Measurements from ENCODE around the gene CIC. TPM values are rescaled to one million over a fixed set of nuclear protein-coding genes. Genes with fewer than 3 reads are reported as not detected.
A peak's percentile ranks its signal among the peaks of the same experiment; 100 is the strongest.

The CIC gene
- total RNA-seq, 4 donors from 2014 or later: 40.5 to 72.8 (median 67.2) TPM

DNA sequence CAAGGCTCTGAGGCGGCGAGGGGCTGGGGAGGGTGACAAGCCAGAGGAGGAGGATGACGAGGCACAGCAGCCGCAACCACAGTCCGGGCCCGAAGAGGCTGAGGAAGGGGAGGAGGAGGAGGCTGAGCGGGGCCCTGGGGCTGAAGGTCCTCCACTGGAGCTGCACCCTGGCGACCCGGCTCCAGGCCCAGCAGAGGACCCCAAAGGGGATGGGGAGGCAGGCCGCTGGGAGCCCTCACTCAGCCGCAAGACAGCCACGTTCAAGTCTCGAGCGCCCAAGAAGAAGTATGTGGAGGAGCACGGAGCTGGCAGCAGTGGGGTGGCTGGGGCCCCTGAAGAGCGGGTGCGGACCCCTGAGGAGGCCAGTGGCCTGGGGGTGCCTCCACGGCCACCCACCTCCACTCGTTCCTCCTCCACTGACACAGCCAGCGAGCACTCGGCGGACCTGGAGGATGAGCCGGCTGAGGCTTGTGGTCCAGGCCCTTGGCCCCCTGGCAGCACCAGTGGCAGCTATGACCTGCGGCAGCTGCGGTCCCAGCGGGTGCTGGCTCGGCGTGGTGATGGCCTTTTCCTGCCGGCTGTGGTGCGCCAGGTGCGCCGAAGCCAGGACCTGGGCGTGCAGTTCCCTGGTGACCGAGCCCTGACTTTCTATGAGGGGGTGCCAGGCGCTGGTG, 2.9 kb downstream of the CIC start:
- H3K9me3 ChIP-seq: no peaks in the 10 kb centered on the region
- peak overlapping the region in 1 of 4 donors; percentile 99 for H3K27ac ChIP-seq
- no peak overlapping the region for H3K4me3 ChIP-seq
- TF ChIP-seq, protein P1, sequence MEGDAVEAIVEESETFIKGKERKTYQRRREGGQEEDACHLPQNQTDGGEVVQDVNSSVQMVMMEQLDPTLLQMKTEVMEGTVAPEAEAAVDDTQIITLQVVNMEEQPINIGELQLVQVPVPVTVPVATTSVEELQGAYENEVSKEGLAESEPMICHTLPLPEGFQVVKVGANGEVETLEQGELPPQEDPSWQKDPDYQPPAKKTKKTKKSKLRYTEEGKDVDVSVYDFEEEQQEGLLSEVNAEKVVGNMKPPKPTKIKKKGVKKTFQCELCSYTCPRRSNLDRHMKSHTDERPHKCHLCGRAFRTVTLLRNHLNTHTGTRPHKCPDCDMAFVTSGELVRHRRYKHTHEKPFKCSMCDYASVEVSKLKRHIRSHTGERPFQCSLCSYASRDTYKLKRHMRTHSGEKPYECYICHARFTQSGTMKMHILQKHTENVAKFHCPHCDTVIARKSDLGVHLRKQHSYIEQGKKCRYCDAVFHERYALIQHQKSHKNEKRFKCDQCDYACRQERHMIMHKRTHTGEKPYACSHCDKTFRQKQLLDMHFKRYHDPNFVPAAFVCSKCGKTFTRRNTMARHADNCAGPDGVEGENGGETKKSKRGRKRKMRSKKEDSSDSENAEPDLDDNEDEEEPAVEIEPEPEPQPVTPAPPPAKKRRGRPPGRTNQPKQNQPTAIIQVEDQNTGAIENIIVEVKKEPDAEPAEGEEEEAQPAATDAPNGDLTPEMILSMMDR (IDR thresholded peaks at IDR 0.05): no peak
- TF ChIP-seq POLR2A (IDR thresholded peaks at IDR 0.05): no peak
- H3K4me1 ChIP-seq: peaks cover 3 to 31% (median 19%) of the 10 kb centered on the region in 4 donors
- H3K27me3 ChIP-seq: no peaks in the 10 kb centered on the region
- no peak for DNase-seq
- peaks cover 0 to 37% (median 0%) of the 10 kb centered on the region in 3 donors for H3K36me3 ChIP-seq

DNA sequence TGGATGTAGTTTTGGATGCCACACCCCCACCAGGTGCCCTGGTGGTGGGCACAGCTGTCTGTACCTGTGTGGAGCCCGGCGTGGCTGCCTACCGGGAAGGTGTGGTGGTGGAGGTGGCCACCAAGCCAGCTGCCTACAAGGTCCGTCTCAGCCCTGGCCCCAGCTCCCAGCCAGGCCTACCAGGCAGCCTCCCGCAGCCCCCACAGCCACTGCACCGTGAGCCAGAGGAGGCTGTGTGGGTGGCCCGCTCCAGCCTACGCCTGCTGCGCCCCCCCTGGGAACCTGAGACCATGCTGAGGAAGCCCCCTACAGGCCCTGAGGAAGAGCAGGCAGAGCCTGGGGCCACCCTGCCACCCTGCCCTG, 3.5 kb downstream of the CIC start:
- Histone ChIP-seq H3K4me3 (no peak overlapping the region), H3K9me3 (no peaks in the 10 kb centered on the region), H3K36me3 (peaks cover 0 to 37% (median 0%) of the 10 kb centered on the region in 3 donors), H3K4me1 (peaks cover 3 to 35% (median 19%) of the 10 kb centered on the region in 4 donors), H3K27me3 (no peaks in the 10 kb centered on the region), H3K27ac (no peak overlapping the region)
- DNase-seq: no peak
- TF ChIP-seq POLR2A (IDR thresholded peaks at IDR 0.05): no peak
- TF ChIP-seq, protein P1 (IDR thresholded peaks at IDR 0.05): no peak

DNA sequence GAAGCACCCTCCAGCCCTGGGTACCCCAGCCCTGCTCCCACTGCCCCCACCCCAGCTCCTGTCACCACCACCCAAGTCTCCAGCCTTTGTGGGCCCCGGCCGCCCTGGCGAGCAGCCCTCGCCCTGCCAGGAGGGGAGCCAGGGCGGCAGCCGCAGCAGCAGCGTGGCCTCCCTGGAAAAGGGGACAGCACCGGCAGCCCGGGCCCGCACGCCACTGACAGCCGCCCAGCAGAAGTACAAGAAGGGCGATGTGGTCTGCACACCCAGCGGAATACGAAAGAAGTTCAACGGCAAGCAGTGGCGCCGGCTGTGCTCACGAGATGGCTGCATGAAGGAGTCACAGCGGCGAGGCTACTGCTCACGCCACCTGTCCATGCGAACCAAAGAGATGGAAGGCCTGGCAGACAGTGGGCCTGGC, 3.9 kb downstream of the CIC start:
- TF ChIP-seq POLR2A (IDR thresholded peaks at IDR 0.05): no peak
- TF ChIP-seq, protein P1 (IDR thresholded peaks at IDR 0.05): no peak
- Histone ChIP-seq H3K9me3 (no peaks in the 10 kb centered on the region), H3K27ac (no peak overlapping the region), H3K27me3 (no peaks in the 10 kb centered on the region), H3K36me3 (peaks cover 0 to 37% (median 0%) of the 10 kb centered on the region in 3 donors), H3K4me3 (no peak overlapping the region), H3K4me1 (peaks cover 3 to 36% (median 17%) of the 10 kb centered on the region in 4 donors)
- DNase-seq: peak in 1 of 3 donors; percentile 47

DNA sequence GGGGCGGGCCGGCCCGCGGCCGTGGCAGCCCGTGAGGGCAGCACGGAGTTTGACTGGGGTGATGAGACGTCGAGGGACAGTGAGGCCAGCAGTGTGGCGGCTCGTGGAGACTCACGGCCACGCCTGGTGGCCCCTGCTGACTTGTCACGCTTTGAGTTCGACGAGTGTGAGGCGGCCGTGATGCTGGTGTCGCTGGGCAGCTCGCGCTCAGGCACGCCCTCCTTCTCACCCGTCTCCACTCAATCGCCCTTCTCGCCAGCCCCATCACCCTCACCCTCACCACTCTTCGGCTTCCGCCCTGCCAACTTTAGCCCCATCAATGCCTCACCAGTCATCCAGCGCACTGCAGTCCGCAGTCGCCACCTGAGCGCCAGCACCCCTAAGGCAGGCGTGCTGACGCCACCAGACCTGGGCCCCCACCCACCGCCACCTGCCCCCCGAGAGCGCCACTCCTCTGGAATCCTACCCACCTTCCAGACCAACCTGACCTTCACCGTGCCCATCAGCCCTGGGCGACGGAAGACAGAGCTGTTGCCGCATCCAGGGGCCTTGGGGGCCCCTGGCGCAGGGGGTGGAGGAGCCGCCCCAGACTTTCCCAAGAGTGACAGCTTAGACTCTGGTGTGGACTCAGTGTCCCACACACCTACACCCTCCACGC, 4.5 kb downstream of the CIC start:
- TF ChIP-seq POLR2A (IDR thresholded peaks at IDR 0.05): no peak
- TF ChIP-seq, protein P1 (IDR thresholded peaks at IDR 0.05): no peak
- H3K36me3 ChIP-seq: peaks cover 0 to 37% (median 0%) of the 10 kb centered on the region in 3 donors

DNA sequence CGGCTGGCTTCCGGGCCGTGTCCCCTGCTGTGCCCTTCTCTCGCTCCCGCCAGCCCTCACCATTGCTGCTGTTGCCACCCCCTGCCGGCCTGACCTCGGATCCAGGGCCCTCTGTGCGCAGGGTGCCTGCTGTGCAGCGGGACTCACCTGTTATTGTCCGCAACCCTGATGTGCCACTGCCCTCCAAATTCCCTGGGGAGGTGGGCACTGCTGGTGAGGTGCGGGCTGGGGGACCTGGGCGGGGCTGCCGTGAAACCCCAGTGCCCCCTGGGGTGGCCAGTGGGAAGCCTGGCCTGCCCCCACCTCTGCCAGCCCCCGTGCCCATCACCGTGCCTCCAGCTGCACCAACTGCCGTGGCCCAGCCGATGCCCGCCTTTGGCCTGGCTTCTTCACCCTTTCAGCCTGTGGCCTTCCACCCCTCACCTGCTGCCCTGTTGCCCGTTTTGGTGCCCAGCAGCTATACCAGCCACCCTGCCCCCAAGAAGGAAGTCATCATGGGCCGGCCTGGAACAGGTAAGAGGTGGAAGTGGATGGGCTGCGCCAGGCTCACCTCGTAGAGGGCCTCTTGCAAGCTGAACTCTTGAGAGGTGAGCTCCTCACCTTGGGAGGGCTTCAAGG, 5.1 kb downstream of the CIC start:
- Histone ChIP-seq H3K9me3 (no peaks in the 10 kb centered on the region), H3K27ac (no peak overlapping the region), H3K4me3 (peak overlapping the region in 1 of 4 donors; percentile 0), H3K27me3 (no peaks in the 10 kb centered on the region), H3K4me1 (peaks cover 10 to 47% (median 21%) of the 10 kb centered on the region in 4 donors), H3K36me3 (peaks cover 0 to 37% (median 0%) of the 10 kb centered on the region in 3 donors)
- TF ChIP-seq, protein P1 (IDR thresholded peaks at IDR 0.05): no peak
- no peak for TF ChIP-seq POLR2A (IDR thresholded peaks at IDR 0.05)
- DNase-seq: peak in 1 of 3 donors; percentile 39

More for the DNA sequence above, 4.5 kb downstream of the CIC start:
- Histone ChIP-seq H3K4me3 (no peak overlapping the region), H3K27me3 (no peaks in the 10 kb centered on the region), H3K9me3 (no peaks in the 10 kb centered on the region), H3K27ac (no peak overlapping the region), H3K4me1 (peaks cover 3 to 41% (median 17%) of the 10 kb centered on the region in 4 donors)
- peak in 2 of 3 donors; percentile 34 to 45 for DNase-seq
